Transverse colon (tissue), 3 donors: ENCODE data around the gene METAP1.

Experiments used
- CTCF ChIP-seq, 5 experiments: fragments of 200-600 bp in 3 of 5; fragments of 450-650 bp in 2 of 5; sonication (generic) in 3 of 5; IDR thresholded peaks; 1 replicate in 2 of 5; 2 replicates in 3 of 5; pipeline ENCODE4 v1.5.1; 2016 to 2017; ENCODE audit warnings: antibody characterized with exemption in 5 of 5, inconsistent platforms in 3 of 5, mild to moderate bottlenecking in 2 of 5, moderate library complexity in 1 of 5
- EP300 ChIP-seq: sonication (generic); formaldehyde crosslinking; IDR thresholded peaks from one replicate; pipeline ENCODE4 v1.6.1; 2017; ENCODE audit warnings: antibody characterized with exemption, low read depth

- TF ChIP-seq CTCF (IDR thresholded peaks at IDR 0.05) (peak in 2 of 5 experiments; percentile 14 to 26), EP300 (no peak)
Measured at GRCh38 chr4:99024481-99025275, 29.2 kb downstream of the METAP1 start.
